PC-9 (cell line): ENCODE data around the gene EHBP1L1.

Source experiments
- EZH2 ChIP-seq: fragments of 200-600 bp; sonication (generic); IDR thresholded peaks from 2 replicates; pipeline ENCODE4 v1.8.0; 2017; ENCODE audit warnings: antibody characterized with exemption, low read depth
- TF ChIP-seq, protein P1 (sequence below): fragments of 200-600 bp; sonication (generic); conservative IDR thresholded peaks from 2 replicates; pipeline ENCODE4 v1.6.1; 2017; ENCODE audit warnings: mixed run types, antibody characterized with exemption, mild to moderate bottlenecking, moderate library complexity

DNA sequence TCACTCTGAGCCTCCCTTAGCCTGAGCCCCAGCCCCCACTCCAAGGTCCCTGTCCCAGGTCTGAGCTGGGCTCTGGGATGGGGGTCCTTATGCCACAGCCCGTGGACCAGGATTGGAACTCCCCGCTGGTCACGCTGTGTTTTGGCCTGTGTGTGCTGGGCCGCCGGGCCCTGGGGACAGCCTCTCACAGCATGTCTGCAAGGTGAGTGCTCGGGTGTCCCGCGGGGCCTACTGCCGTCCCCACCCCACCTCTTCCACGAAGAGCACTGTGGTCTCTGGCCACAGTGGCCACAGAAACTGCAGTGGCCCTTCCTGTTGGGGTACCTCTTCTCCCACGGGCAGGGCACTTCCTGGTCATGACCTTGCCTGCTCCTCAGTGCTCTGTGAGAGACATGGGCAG lies 58.6 kb downstream of the EHBP1L1 start:
- TF ChIP-seq, protein P1, sequence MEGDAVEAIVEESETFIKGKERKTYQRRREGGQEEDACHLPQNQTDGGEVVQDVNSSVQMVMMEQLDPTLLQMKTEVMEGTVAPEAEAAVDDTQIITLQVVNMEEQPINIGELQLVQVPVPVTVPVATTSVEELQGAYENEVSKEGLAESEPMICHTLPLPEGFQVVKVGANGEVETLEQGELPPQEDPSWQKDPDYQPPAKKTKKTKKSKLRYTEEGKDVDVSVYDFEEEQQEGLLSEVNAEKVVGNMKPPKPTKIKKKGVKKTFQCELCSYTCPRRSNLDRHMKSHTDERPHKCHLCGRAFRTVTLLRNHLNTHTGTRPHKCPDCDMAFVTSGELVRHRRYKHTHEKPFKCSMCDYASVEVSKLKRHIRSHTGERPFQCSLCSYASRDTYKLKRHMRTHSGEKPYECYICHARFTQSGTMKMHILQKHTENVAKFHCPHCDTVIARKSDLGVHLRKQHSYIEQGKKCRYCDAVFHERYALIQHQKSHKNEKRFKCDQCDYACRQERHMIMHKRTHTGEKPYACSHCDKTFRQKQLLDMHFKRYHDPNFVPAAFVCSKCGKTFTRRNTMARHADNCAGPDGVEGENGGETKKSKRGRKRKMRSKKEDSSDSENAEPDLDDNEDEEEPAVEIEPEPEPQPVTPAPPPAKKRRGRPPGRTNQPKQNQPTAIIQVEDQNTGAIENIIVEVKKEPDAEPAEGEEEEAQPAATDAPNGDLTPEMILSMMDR = no peak
- TF ChIP-seq EZH2 = no peak
